GM23338 (cell line): ENCODE results near the gene DMWD. TPM values are rescaled to one million over a fixed set of nuclear protein-coding genes. Genes with fewer than 3 reads are reported as not detected.
A peak's percentile ranks its signal among the peaks of the same experiment; 100 is the strongest.

Experiments used
- ATAC-seq: fragments of 200-7000 bp; cut with Tn5 transposase; 3 replicates; pipeline ENCODE4 v1.9.1; 2020
- DNase-seq: peaks from one replicate; pipeline ENCODE4 v3.0.0-alpha.2; 2015; ENCODE audit warnings: low spot score
- H2AFZ ChIP-seq: fragments of 200-600 bp; sonication (generic); 2 replicates; pipeline ENCODE4 v1.8.0; 2016; ENCODE audit warnings: antibody characterized with exemption, mild to moderate bottlenecking, moderate library complexity
- H3F3A ChIP-seq: fragments of 200-600 bp; sonication (generic); replicated peaks from 2 replicates; pipeline ENCODE4 v1.8.0; 2017; ENCODE audit warnings: antibody characterized with exemption, mixed run types, low read depth
- H3K27ac ChIP-seq: fragments of 200-600 bp; sonication (generic); 2 replicates; pipeline ENCODE4 v1.6.1; 2016; ENCODE audit warnings: low read depth
- H3K27me3 ChIP-seq: fragments of 200-600 bp; sonication (generic); 2 replicates; pipeline ENCODE4 v1.8.0; 2016; ENCODE audit warnings: mild to moderate bottlenecking, mixed run types, moderate library complexity; ENCODE audit not compliant: insufficient read depth
- H3K36me3 ChIP-seq: fragments of 200-600 bp; sonication (generic); 2 replicates; pipeline ENCODE4 v1.8.0; 2016; ENCODE audit warnings: mild to moderate bottlenecking; ENCODE audit not compliant: insufficient read depth
- H3K4me1 ChIP-seq: fragments of 200-600 bp; sonication (generic); 2 replicates; pipeline ENCODE4 v1.8.0; 2016; ENCODE audit warnings: mild to moderate bottlenecking, moderate library complexity; ENCODE audit not compliant: insufficient read depth
- H3K4me2 ChIP-seq: fragments of 200-600 bp; sonication (generic); 2 replicates; pipeline ENCODE4 v1.7.1; 2017; ENCODE audit warnings: mixed run types
- H3K4me3 ChIP-seq: fragments of 200-600 bp; sonication (generic); 2 replicates; pipeline ENCODE4 v1.6.1; 2016; ENCODE audit warnings: mixed run types
- H3K79me2 ChIP-seq: fragments of 200-600 bp; sonication (generic); replicated peaks from 2 replicates; pipeline ENCODE4 v1.8.0; 2017; ENCODE audit warnings: mild to moderate bottlenecking; ENCODE audit not compliant: insufficient read depth
- H3K9me2 ChIP-seq: fragments of 200-600 bp; sonication (generic); 2 replicates; pipeline ENCODE4 v1.8.0; 2017; ENCODE audit not compliant: insufficient read depth
- H4K20me1 ChIP-seq: fragments of 200-600 bp; sonication (generic); replicated peaks from 2 replicates; pipeline ENCODE4 v1.8.0; 2017; ENCODE audit warnings: mild to moderate bottlenecking; ENCODE audit not compliant: insufficient read depth
- H3K27ac Mint-ChIP-seq: 2 replicates; pipeline ENCODE4 v1.8.0; 2020; ENCODE audit warnings: inconsistent platforms, mild to moderate bottlenecking, moderate library complexity, mixed read lengths
- H3K27me3 Mint-ChIP-seq: 3 replicates; pipeline ENCODE4 v1.8.0; 2022; ENCODE audit warnings: low read depth, mild to moderate bottlenecking, moderate library complexity, mixed read lengths, inconsistent platforms; ENCODE audit not compliant: insufficient read depth, poor library complexity
- H3K36me3 Mint-ChIP-seq: 3 replicates; pipeline ENCODE4 v1.8.0; 2021; ENCODE audit warnings: low read depth, mild to moderate bottlenecking, inconsistent platforms, moderate library complexity, mixed read lengths
- H3K4me1 Mint-ChIP-seq: 3 replicates; pipeline ENCODE4 v1.8.0; 2020; ENCODE audit warnings: mild to moderate bottlenecking, inconsistent platforms, mixed read lengths
- H3K4me3 Mint-ChIP-seq: 3 replicates; pipeline ENCODE4 v1.8.0; 2021; ENCODE audit warnings: moderate library complexity, mild to moderate bottlenecking, inconsistent platforms, mixed read lengths
- H3K9me3 Mint-ChIP-seq: 3 replicates; pipeline ENCODE4 v1.8.0; 2020; ENCODE audit warnings: moderate library complexity, mild to moderate bottlenecking, inconsistent platforms, mixed read lengths
- CREB1 ChIP-seq: fragments of 250-450 bp; sonication (Bioruptor Pico); IDR thresholded peaks from 2 replicates; pipeline ENCODE4 v1.5.0; 2020; ENCODE audit warnings: low read depth, mild to moderate bottlenecking, moderate library complexity
- CTCF ChIP-seq, 2 experiments: fragments of 200-600 bp in 1 of 2; sonication (generic) in 1 of 2; conservative IDR thresholded peaks; 2 replicates each; pipeline versions ENCODE4 v1.5.1 to v1.6.1; 2016 to 2017; ENCODE audit warnings: antibody characterized with exemption in 2 of 2, low read depth in 2 of 2, mild to moderate bottlenecking in 2 of 2, moderate library complexity in 1 of 2
- POLR2AphosphoS5 ChIP-seq: IDR thresholded peaks from 2 replicates; pipeline ENCODE4 v1.6.1; 2016; ENCODE audit warnings: antibody characterized with exemption, low read depth
- polyA plus RNA-seq: library from polyadenylated mRNA; unstranded; fragments of >200 nt; fragmentation: Nextera tagmentation; extraction: Ambion mirVana; gene quantifications from 2 replicates; pipeline ENCODE4 v1.2.1, GENCODE V29; 2016
- total RNA-seq: library from RNA; depleted of rRNA; stranded (reverse); fragments of >200 nt; shearing (Covaris generic); gene quantifications from 2 replicates; pipeline ENCODE4 v1.2.3, GENCODE V29; 2014
- TF ChIP-seq, protein P1 (sequence below): IDR thresholded peaks from 2 replicates; pipeline ENCODE4 v1.6.1; 2016; ENCODE audit warnings: antibody characterized with exemption

DMWD gene
- total and polyA plus RNA-seq, 2 experiments from 2014 or later = 12.1 to 45.6 TPM

DNA sequence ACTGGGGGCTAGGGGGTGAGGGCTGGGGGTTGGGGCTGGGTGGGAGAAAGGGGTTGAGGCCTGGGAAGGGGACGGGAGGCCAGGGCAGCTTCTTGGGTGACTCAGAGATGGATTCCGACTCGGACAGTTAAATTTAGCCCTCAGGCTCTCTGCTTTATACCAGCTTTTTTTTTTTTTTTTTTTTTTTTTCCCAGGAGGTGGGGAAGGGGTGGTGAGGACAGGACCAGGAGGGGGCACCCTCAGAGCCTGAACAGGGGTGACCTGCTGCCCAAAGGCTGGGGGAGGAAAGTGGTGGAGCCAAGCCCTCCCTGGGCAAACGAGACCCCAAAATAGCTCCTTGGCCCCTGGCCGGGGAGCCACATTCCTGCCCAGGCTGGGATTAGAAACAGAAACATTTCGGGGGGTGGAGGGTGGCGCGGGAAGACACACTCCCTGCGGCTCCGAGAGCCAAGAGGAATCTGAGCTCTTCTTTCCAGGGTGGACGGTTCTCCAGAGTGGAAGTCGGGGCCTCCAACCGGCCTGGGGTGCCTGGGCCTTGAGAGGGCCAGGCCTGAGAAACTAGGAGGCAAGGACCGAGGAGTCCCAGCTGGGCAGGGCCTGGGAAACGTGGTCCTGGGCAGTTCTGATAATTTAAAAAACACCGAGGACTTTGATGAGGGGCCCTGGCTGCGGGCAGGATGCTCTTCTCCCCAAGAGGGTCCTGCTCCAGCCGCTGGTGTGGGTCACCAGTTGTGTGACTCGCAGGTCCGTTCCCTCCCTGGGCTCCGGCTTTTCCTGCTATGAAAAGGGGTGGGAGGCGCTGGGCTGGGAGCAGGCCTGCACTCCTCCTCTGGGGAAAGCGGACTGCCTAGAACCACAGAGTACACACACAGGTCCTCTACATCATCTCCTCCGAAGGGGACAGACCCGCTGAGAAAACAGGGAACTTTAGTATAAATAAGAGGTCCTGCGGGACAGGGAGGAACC is 9.5 kb downstream of the DMWD start:
- Histone ChIP-seq H3K27ac (no peak overlapping the region), H3K9me2 (no peaks in the 10 kb centered on the region), H4K20me1 (peaks cover 12% of the 10 kb centered on the region), H3K4me3 (no peak overlapping the region), H3K4me2 (0 out of 2 replicates have a peak overlapping the region, but pooled peaks have one; percentile 20), H3F3A (peaks cover 8% of the 10 kb centered on the region; the same call in 1 of the 2 replicates), H2AFZ (no peak overlapping the region), H3K27me3 (peaks cover 8% of the 10 kb centered on the region), H3K4me1 (peaks cover 33% of the 10 kb centered on the region), H3K36me3 (no peaks in the 10 kb centered on the region), H3K79me2 (no peaks in the 10 kb centered on the region)
- ATAC-seq (no peak), DNase-seq (no peak)
- Mint-ChIP-seq H3K9me3 (no peaks in the 10 kb centered on the region), H3K27ac (no peak overlapping the region), H3K4me3 (no peak overlapping the region), H3K36me3 (peaks cover 29% of the 10 kb centered on the region), H3K4me1 (peaks cover 35% of the 10 kb centered on the region), H3K27me3 (peaks cover 31% of the 10 kb centered on the region)
- TF ChIP-seq CTCF (conservative IDR thresholded peaks at IDR 0.05; ENCODE audit: low read depth in 2 of 2) = peak in 1 of 2 experiments; percentile 28; a peak in 1 of 4 replicates
- TF ChIP-seq POLR2AphosphoS5 = no peak

DNA sequence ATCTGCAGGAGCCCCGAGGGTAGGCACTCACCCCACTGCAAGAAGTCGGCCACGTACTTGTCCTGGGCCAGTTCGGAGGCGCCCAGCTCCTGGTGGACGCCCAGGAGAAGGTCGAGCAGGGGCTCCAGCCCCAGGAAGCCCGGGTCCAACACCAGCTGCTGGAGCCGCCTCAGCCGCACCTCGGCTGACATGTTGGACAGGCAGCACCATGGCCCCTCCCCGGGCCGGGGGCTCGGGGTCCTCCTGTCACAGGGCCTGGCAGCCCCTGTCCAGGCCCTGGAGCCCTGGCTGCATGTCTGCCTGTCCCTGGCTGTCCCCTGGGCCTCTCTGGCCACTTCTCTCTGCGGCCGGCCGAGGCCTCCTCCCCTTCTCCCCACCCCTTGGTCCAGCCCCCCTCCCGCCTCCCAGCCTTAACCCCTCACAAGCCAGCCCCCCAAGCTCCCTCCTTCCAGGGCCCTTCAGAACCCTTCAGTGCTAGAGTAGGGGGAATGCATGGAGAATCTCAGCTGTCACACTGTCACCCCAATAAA is 10.4 kb downstream of the DMWD start, which contains the start of gene DMPK:
Gene DMPK (minus strand): TSS at position 329 of the 530 bp plus-strand sequence. CDS start 138 bp downstream, at position 191.
- Histone ChIP-seq H3K27ac (no peak within 1 kb of the TSS), H4K20me1 (peaks cover 8% of the 10 kb centered on the region), H3K4me1 (peaks cover 33% of the 10 kb centered on the region), H3K4me2 (0 out of 2 replicates have a peak within 1 kb of the TSS, but pooled peaks have one; percentile 20), H3K27me3 (peaks cover 8% of the 10 kb centered on the region), H3K4me3 (no peak within 1 kb of the TSS), H3K79me2 (no peaks in the 10 kb centered on the region), H3K9me2 (no peaks in the 10 kb centered on the region), H2AFZ (no peak within 1 kb of the TSS), H3F3A (peaks cover 8% of the 10 kb centered on the region; the same call in 1 of the 2 replicates), H3K36me3 (no peaks in the 10 kb centered on the region)
- Mint-ChIP-seq H3K27me3 (peaks cover 35% of the 10 kb centered on the region), H3K27ac (no peak within 1 kb of the TSS), H3K9me3 (no peaks in the 10 kb centered on the region), H3K4me1 (peaks cover 35% of the 10 kb centered on the region), H3K36me3 (peaks cover 29% of the 10 kb centered on the region), H3K4me3 (no peak within 1 kb of the TSS)
- ATAC-seq = no peak; the same call in 2 of the 3 replicates
- no peak for TF ChIP-seq CREB1 (CRISPR knock-in tag)
- TF ChIP-seq POLR2AphosphoS5 = no peak
- TF ChIP-seq CTCF (conservative IDR thresholded peaks at IDR 0.05; ENCODE audit: low read depth in 2 of 2) = no peak
- TF ChIP-seq, protein P1, sequence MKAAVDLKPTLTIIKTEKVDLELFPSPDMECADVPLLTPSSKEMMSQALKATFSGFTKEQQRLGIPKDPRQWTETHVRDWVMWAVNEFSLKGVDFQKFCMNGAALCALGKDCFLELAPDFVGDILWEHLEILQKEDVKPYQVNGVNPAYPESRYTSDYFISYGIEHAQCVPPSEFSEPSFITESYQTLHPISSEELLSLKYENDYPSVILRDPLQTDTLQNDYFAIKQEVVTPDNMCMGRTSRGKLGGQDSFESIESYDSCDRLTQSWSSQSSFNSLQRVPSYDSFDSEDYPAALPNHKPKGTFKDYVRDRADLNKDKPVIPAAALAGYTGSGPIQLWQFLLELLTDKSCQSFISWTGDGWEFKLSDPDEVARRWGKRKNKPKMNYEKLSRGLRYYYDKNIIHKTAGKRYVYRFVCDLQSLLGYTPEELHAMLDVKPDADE = no peak
- DNase-seq = no peak
